CD4-positive, alpha-beta T cell (primary cell): Measurements from ENCODE around the gene HSP90B1. TPM values are rescaled to one million over a fixed set of nuclear protein-coding genes. Genes with fewer than 3 reads are reported as not detected.

Experiments
- ATAC-seq: fragments of 200-7000 bp; cut with Tn5 transposase; one replicate; pipeline ENCODE4 v1.10.0; 2022; ENCODE audit warnings: mild to moderate bottlenecking; ENCODE audit not compliant: poor library complexity
- CTCF ChIA-PET: fragments of 350-600 bp; sonication (Branson Sonifier 250); formaldehyde crosslinking; loops from one replicate; lab custom pipeline; 2021; ENCODE audit warnings: antibody characterized with exemption, inconsistent platforms; lab: Charles Lee
- POLR2A ChIA-PET: fragments of 350-600 bp; sonication (Branson Sonifier 250); formaldehyde crosslinking; loops from one replicate; lab custom pipeline; 2021; ENCODE audit warnings: antibody characterized with exemption, inconsistent platforms; lab: Charles Lee
- DNase-seq, 14 experiments: peaks; one replicate each; pipeline ENCODE4 v3.0.0-alpha.2; 2013 to 2020; ENCODE audit warnings: mixed read lengths in 2 of 14
- H3K27ac ChIP-seq, 2 donors: one replicate each; pipeline versions ENCODE4 v1.5.1 to v1.7.0; 2013; ENCODE audit warnings: low read length in 2 of 2, low read depth in 1 of 2, mild to moderate bottlenecking in 1 of 2
- H3K27me3 ChIP-seq, 2 experiments: 1 replicate in 1 of 2; 2 replicates in 1 of 2; pipeline versions ENCODE4 v1.6.1 to v1.7.0; 2013; ENCODE audit warnings: low read length in 2 of 2, control low read depth in 1 of 2, mild to moderate bottlenecking in 1 of 2, moderate library complexity in 1 of 2; ENCODE audit not compliant: insufficient read depth in 2 of 2, control insufficient read depth in 1 of 2
- H3K36me3 ChIP-seq: one replicate; pipeline ENCODE4 v1.6.1; 2013; ENCODE audit warnings: low read length, control low read depth; ENCODE audit not compliant: insufficient read depth
- H3K4me1 ChIP-seq: one replicate; pipeline ENCODE4 v1.6.1; 2013; ENCODE audit warnings: low read length, control low read depth; ENCODE audit not compliant: insufficient read depth
- H3K4me3 ChIP-seq: one replicate; pipeline ENCODE4 v1.5.1; 2013; ENCODE audit warnings: mild to moderate bottlenecking, low read length, moderate library complexity
- H3K9me3 ChIP-seq, 2 experiments: 1 replicate in 1 of 2; 2 replicates in 1 of 2; pipeline versions ENCODE4 v1.6.1 to v1.7.0; 2013; ENCODE audit warnings: low read length in 2 of 2, mild to moderate bottlenecking in 2 of 2, control low read depth in 1 of 2, moderate library complexity in 1 of 2; ENCODE audit not compliant: control insufficient read depth in 1 of 2, insufficient read depth in 1 of 2
- H3K27ac Mint-ChIP-seq: one replicate; pipeline ENCODE4 v1.8.0; 2020; ENCODE audit warnings: mixed read lengths
- H3K27me3 Mint-ChIP-seq: one replicate; pipeline ENCODE4 v1.8.0; 2021; ENCODE audit warnings: mixed read lengths
- H3K36me3 Mint-ChIP-seq: one replicate; pipeline ENCODE4 v1.8.0; 2021; ENCODE audit warnings: low read depth, mixed read lengths
- H3K4me1 Mint-ChIP-seq: one replicate; pipeline ENCODE4 v1.8.0; 2021; ENCODE audit warnings: low read depth, mixed read lengths
- H3K4me3 Mint-ChIP-seq: one replicate; pipeline ENCODE4 v1.8.0; 2020; ENCODE audit warnings: mild to moderate bottlenecking, mixed read lengths
- H3K9me3 Mint-ChIP-seq: one replicate; pipeline ENCODE4 v1.8.0; 2020; ENCODE audit warnings: mixed read lengths
- intact Hi-C, 2 experiments: fragments of 100-400 bp; cut with DNase I in 1 of 2; cut with micrococcal nuclease in 1 of 2; formaldehyde crosslinking; loops; one replicate each; pipeline versions ENCODE4 v1.15.1 to v1.9.0; 2023 to 2025; cut with DNase I, micrococcal nuclease
- total RNA-seq, 174 experiments: library from RNA in 2 of 174; stranded (reverse) in 2 of 174; gene quantifications; one replicate each; pipeline ENCODE4 v1.2.3 and lab custom pipeline; 2021 to 2026
- TF ChIP-seq, protein P1 (sequence below): fragments of 200-600 bp; IDR thresholded peaks from one replicate; pipeline ENCODE4 v1.8.0; 2022; ENCODE audit warnings: antibody characterized with exemption, mild to moderate bottlenecking

The HSP90B1 gene
- total RNA-seq, 2 experiments from 2014 or later: 201 to 212 TPM

- H3K9me3 ChIP-seq: no peaks in the 10 kb centered on the region
- Mint-ChIP-seq H3K4me1 (peaks cover 72% of the 10 kb centered on the region), H3K9me3 (no peaks in the 10 kb centered on the region), H3K27ac (peak overlapping the region; percentile 12), H3K36me3 (peaks cover 64% of the 10 kb centered on the region), H3K27me3 (no peaks in the 10 kb centered on the region), H3K4me3 (peak overlapping the region; percentile 50)
- DNase-seq (no peak), ATAC-seq (no peak)
- H3K36me3 ChIP-seq: peaks cover 17% of the 10 kb centered on the region
- H3K4me1 ChIP-seq: peaks cover 39% of the 10 kb centered on the region
- no peak overlapping the region for H3K27ac ChIP-seq
- TF ChIP-seq, protein P1, sequence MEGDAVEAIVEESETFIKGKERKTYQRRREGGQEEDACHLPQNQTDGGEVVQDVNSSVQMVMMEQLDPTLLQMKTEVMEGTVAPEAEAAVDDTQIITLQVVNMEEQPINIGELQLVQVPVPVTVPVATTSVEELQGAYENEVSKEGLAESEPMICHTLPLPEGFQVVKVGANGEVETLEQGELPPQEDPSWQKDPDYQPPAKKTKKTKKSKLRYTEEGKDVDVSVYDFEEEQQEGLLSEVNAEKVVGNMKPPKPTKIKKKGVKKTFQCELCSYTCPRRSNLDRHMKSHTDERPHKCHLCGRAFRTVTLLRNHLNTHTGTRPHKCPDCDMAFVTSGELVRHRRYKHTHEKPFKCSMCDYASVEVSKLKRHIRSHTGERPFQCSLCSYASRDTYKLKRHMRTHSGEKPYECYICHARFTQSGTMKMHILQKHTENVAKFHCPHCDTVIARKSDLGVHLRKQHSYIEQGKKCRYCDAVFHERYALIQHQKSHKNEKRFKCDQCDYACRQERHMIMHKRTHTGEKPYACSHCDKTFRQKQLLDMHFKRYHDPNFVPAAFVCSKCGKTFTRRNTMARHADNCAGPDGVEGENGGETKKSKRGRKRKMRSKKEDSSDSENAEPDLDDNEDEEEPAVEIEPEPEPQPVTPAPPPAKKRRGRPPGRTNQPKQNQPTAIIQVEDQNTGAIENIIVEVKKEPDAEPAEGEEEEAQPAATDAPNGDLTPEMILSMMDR: no peak
- no peaks in the 10 kb centered on the region for H3K27me3 ChIP-seq
- CTCF ChIA-PET: interaction anchor here (1.4 kb wide), 1 partner anchor 140 kb away, joined by 4 read pairs; no protein-coding TSS in a partner anchor
- H3K4me3 ChIP-seq: no peak overlapping the region
- POLR2A ChIA-PET: interaction anchor here (0.7 kb wide), 1 partner anchor 39 kb away, joined by 3 read pairs; the partner anchor contains the start of gene HSP90B1
- intact Hi-C loops: loop anchor here (5.0 to 10.0 kb wide), 5 partner anchors 93 to 1265 kb away; partner anchors contain the start of genes HCFC2 (in 2 of the 2), APPL2 (in 1 of the 2) and NT5DC3 (in 1 of the 2)
Observed at GRCh38 chr12:103969391-103969790, 39.2 kb downstream of the HSP90B1 start.

DNA sequence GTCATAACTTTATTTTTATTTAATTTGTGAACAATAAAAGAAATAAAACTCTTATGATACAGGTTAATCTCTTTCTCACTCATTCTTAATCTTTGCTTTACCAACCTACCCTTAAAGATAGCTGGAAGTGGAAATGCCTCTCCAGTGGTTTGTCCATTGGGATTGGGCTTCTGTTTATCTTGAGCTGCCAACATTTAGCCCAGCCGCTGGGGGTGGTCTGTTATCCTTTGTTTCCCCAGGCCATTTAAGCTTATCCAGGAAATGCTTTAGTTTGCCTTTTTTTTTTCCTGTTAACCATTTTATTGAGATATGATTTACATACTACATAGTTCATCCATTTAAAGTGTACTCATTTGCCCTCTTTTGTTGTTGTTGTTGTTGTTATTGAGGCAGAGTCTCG lies 43.7 kb downstream of the HSP90B1 start:
- H3K9me3 Mint-ChIP-seq: no peaks in the 10 kb centered on the region
- POLR2A ChIA-PET: interaction anchor here (0.7 to 1.2 kb wide), 4 partner anchors 8 to 165 kb away, joined by 3 to 5 read pairs (median 4); partner anchors contain the start of gene TDG
- Histone ChIP-seq H3K27ac (no peak overlapping the region), H3K9me3 (no peaks in the 10 kb centered on the region), H3K4me3 (no peak overlapping the region), H3K4me1 (peaks cover 20% of the 10 kb centered on the region), H3K27me3 (no peaks in the 10 kb centered on the region), H3K36me3 (peaks cover 43% of the 10 kb centered on the region)
- H3K27ac Mint-ChIP-seq: no peak overlapping the region
- intact Hi-C loops: no loop called here
- DNase-seq: no peak
- peaks cover 70% of the 10 kb centered on the region for H3K36me3 Mint-ChIP-seq
- TF ChIP-seq, protein P1: no peak
- CTCF ChIA-PET: no interaction called here
- ATAC-seq: no peak
- peaks cover 51% of the 10 kb centered on the region for H3K4me1 Mint-ChIP-seq
- H3K27me3 Mint-ChIP-seq: no peaks in the 10 kb centered on the region
- no peak overlapping the region for H3K4me3 Mint-ChIP-seq

DNA sequence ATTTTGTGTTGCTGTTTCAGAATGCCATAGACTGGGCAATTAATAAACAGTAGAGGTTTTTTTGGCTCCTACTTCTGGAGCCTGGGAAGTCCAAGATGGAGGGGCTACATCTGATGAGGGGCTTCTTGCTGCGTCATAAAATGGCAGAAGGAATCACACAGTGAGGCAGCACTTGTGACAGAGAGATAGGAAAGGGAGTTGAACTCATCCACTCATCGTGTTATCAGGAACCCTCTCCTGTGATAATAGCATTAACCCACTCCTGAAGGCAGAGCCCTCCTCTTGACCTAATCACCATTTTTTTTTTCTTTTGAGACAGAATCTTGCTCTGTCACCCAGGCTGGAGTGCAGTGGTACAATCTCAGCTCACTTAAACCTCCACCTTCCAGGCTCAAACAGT lies 45.2 kb downstream of the HSP90B1 start:
- DNase-seq (no peak), ATAC-seq (no peak)
- intact Hi-C loops: no loop called here
- Mint-ChIP-seq H3K4me3 (no peak overlapping the region), H3K27ac (no peak overlapping the region), H3K27me3 (no peaks in the 10 kb centered on the region), H3K4me1 (peaks cover 38% of the 10 kb centered on the region), H3K9me3 (no peaks in the 10 kb centered on the region), H3K36me3 (peaks cover 75% of the 10 kb centered on the region)
- H3K4me1 ChIP-seq: peaks cover 15% of the 10 kb centered on the region
- no peaks in the 10 kb centered on the region for H3K9me3 ChIP-seq
- ChIA-PET CTCF (no interaction called here), POLR2A (no interaction called here)
- H3K4me3 ChIP-seq: no peak overlapping the region
- no peak overlapping the region for H3K27ac ChIP-seq
- TF ChIP-seq, protein P1: no peak
- no peaks in the 10 kb centered on the region for H3K27me3 ChIP-seq
- H3K36me3 ChIP-seq: peaks cover 47% of the 10 kb centered on the region
